ENCODE data around the gene TTLL8.

TTLL8 gene

GRCh38 chr22:50022171-50022819 is 35.8 kb downstream of the TTLL8 start:
- TF ChIP-seq HDGF (IDR thresholded peaks at IDR 0.05; ENCODE audit: borderline replicate concordance) (no peak), NFRKB (IDR thresholded peaks at IDR 0.05) (no peak), CTBP1 (IDR thresholded peaks at IDR 0.05; ENCODE audit: borderline replicate concordance) (no peak), FOXA1 (IDR thresholded peaks at IDR 0.05) (no peak), BHLHE40 (IDR thresholded peaks at IDR 0.05; ENCODE audit: borderline replicate concordance) (no peak), SP1 (IDR thresholded peaks at IDR 0.05) (no peak), PKNOX1 (IDR thresholded peaks at IDR 0.05) (no peak), LEF1 (IDR thresholded peaks at IDR 0.05; ENCODE audit: borderline replicate concordance) (no peak), FOXK2 (IDR thresholded peaks at IDR 0.05) (no peak), SUZ12 (IDR thresholded peaks at IDR 0.05) (no peak), TARDBP (IDR thresholded peaks at IDR 0.05) (no peak), L3MBTL2 (conservative IDR thresholded peaks at IDR 0.05) (no peak), ZNF384 (IDR thresholded peaks at IDR 0.05) (no peak)
- no peak for DNase-seq (ENCODE audit: extremely low spot score)
- POLR2A ChIA-PET: no interaction called here
- CTCF ChIA-PET: no interaction called here

GRCh38 chr22:50020606-50021005 is 37.5 kb downstream of the TTLL8 start:
- ChIA-PET POLR2A (no interaction called here), CTCF (no interaction called here)
- no peak for DNase-seq (ENCODE audit: extremely low spot score)
- TF ChIP-seq SP1 (IDR thresholded peaks at IDR 0.05) (no peak), ELF4 (IDR thresholded peaks at IDR 0.05) (no peak), CTBP1 (IDR thresholded peaks at IDR 0.05; ENCODE audit: borderline replicate concordance) (no peak), ZNF384 (IDR thresholded peaks at IDR 0.05) (no peak), LEF1 (IDR thresholded peaks at IDR 0.05; ENCODE audit: borderline replicate concordance) (no peak), FOXM1 (IDR thresholded peaks at IDR 0.05; ENCODE audit: borderline replicate concordance) (no peak), TARDBP (IDR thresholded peaks at IDR 0.05) (no peak), ARNT (IDR thresholded peaks at IDR 0.05) (no peak), FOXK2 (IDR thresholded peaks at IDR 0.05) (no peak), L3MBTL2 (conservative IDR thresholded peaks at IDR 0.05) (no peak), BHLHE40 (IDR thresholded peaks at IDR 0.05; ENCODE audit: borderline replicate concordance) (no peak), FOXA1 (IDR thresholded peaks at IDR 0.05) (no peak), PKNOX1 (IDR thresholded peaks at IDR 0.05) (no peak), NFRKB (IDR thresholded peaks at IDR 0.05) (no peak), HDGF (IDR thresholded peaks at IDR 0.05; ENCODE audit: borderline replicate concordance) (no peak), SUZ12 (IDR thresholded peaks at IDR 0.05) (no peak)

GRCh38 chr22:50019316-50019715 is 38.8 kb downstream of the TTLL8 start:
- ChIA-PET CTCF (interaction anchor here (0.7 to 0.9 kb wide), 2 partner anchors 11 to 13 kb away, joined by 3 read pairs; no protein-coding TSS in a partner anchor), POLR2A (no interaction called here)
- no peak for DNase-seq (ENCODE audit: extremely low spot score)
- TF ChIP-seq HDGF (IDR thresholded peaks at IDR 0.05; ENCODE audit: borderline replicate concordance): no peak
- no peak for TF ChIP-seq ARNT (IDR thresholded peaks at IDR 0.05)

GRCh38 chr22:50018608-50019285 is 39.4 kb downstream of the TTLL8 start:
- ChIA-PET CTCF (interaction anchor here (0.6 to 2.4 kb wide), 3 partner anchors 9 to 13 kb away, joined by 3 to 7 read pairs (median 4); no protein-coding TSS in a partner anchor), POLR2A (no interaction called here)

DNA sequence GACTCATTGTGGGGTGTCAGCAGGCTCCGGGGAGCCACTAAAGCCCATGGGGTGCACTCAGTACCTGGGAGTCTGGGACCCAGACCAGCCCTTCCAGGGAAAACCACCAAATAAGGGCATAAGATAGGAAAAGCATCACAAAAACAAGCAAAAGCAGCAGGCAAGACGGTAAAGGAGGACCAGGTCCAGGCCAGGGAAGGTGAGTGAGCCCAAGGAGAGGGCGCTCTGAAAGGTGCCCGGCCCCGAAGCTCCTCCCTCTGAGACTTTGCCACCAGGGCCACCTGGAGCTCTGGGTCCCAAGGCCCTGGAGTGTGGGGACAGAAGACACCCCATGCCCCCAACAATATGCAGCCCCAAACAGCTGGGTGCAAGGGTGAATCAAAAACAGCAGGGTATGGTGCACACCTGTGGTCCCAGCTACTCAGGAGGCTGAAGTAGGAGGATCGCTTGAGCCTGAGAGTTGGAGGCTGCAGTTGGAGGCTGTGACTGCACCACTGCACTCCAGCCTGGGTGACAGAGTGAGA is 40.3 kb downstream of the TTLL8 start:
- DNase-seq (ENCODE audit: extremely low spot score): no peak
- ChIA-PET CTCF (interaction anchor here (0.6 to 2.4 kb wide), 2 partner anchors 13 to 121 kb away, joined by 4 to 7 read pairs; no protein-coding TSS in a partner anchor), POLR2A (no interaction called here)
- TF ChIP-seq ZNF384 (IDR thresholded peaks at IDR 0.05) (no peak), CTBP1 (IDR thresholded peaks at IDR 0.05; ENCODE audit: borderline replicate concordance) (no peak), BHLHE40 (IDR thresholded peaks at IDR 0.05; ENCODE audit: borderline replicate concordance) (no peak), L3MBTL2 (conservative IDR thresholded peaks at IDR 0.05) (no peak), TARDBP (IDR thresholded peaks at IDR 0.05) (no peak), FOXM1 (IDR thresholded peaks at IDR 0.05; ENCODE audit: borderline replicate concordance) (no peak), FOXK2 (IDR thresholded peaks at IDR 0.05) (no peak), LEF1 (IDR thresholded peaks at IDR 0.05; ENCODE audit: borderline replicate concordance) (no peak), NFRKB (IDR thresholded peaks at IDR 0.05) (no peak), FOXA1 (IDR thresholded peaks at IDR 0.05) (no peak), HDGF (IDR thresholded peaks at IDR 0.05; ENCODE audit: borderline replicate concordance) (no peak), ELF4 (IDR thresholded peaks at IDR 0.05) (no peak), SP1 (IDR thresholded peaks at IDR 0.05) (no peak), SUZ12 (IDR thresholded peaks at IDR 0.05) (no peak), PKNOX1 (IDR thresholded peaks at IDR 0.05) (no peak), ARNT (IDR thresholded peaks at IDR 0.05) (no peak)

More at GRCh38 chr22:50018608-50019285, 39.4 kb downstream of the TTLL8 start:
- TF ChIP-seq SP1 (IDR thresholded peaks at IDR 0.05) (no peak), ZNF384 (IDR thresholded peaks at IDR 0.05) (no peak), CTBP1 (IDR thresholded peaks at IDR 0.05; ENCODE audit: borderline replicate concordance) (no peak), TARDBP (IDR thresholded peaks at IDR 0.05) (no peak), L3MBTL2 (conservative IDR thresholded peaks at IDR 0.05) (no peak), PKNOX1 (IDR thresholded peaks at IDR 0.05) (no peak)
- no peak for DNase-seq (ENCODE audit: extremely low spot score)
